GM21423 (cell line): ENCODE results near the gene PREX1.

Experiments
- ATAC-seq: cut with Tn5 transposase; IDR thresholded peaks from one replicate; pipeline ENCODE4 v1.9.1; 2021; ENCODE audit warnings: mild to moderate bottlenecking, moderate library complexity; ENCODE audit not compliant: unreplicated experiment

The PREX1 gene

DNA sequence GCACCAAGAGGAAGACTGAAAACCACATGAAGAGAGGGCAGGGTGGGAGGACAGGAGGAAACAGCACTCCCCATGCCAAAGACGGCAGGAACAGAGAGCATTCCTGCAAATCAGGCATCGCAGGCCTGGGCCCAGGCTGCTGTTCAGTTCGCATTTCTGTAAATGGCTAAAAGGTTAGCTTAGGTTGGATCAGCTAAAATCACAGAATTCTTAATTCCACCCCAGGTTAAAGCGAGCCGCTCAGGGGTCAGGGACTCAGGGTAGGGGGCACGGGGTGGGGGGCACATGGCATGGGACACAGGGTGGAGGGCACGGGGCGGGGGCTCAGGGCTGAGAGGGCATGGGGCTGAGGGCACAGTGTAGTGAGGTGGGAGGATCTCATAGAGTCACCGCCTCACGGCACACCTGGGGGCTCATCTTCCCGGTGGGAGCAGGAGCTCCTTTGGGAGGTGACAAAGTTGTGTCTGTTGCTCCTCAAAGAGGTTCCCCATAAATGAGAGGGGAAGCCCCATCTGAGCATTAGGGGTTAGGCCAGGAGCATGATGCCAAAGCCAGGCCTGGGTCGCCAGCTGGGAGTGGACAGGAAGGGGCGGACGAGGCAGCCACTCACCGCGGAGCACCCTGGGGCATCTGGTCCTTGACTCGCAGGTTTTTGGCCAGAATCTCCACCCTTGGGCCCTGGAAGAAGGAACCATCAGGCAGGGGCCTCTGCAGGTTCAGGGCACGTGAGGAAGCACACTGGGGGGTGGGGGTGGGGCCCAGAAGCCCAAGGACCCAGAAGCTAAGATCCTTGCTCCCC, 200.7 kb downstream of the PREX1 start:
- no peak for ATAC-seq

GRCh38 chr20:48626226-48626937, 201.4 kb downstream of the PREX1 start:
- no peak for ATAC-seq

GRCh38 chr20:48625136-48625900, 202.5 kb downstream of the PREX1 start:
- no peak for ATAC-seq

DNA sequence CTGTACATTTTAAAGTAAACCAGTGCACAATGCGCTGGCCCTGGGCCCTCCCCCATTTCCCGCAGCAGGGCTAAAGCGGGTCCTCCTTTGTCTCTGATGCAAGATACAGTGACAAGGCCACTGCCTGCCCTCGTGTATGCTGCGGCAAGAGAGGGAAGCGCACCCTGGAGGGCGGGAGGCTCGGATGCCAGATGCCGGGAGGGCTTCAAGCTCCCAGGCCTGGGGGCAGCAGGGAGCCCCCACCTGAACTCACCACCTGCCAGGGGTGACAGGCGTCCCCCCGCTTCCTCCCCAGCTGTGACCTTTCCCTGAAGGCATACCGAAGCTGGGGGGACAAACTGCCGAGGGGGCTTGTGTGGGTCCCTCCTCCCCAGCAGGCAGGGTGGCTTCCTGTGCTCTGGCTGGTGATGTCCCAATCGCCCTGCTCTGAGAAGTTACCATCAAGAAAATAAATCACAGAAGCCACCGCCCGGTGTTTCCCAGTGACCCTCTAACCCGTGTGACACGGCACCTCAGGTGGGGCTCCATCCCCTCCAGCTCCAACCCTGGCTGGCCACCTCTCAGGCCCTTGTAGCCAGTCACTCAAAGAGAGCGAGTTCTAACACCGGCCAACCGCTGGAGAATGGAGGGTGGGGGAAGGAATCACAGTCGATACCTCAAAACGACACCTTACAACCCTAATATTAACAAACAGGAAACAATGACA, 203.3 kb downstream of the PREX1 start:
- ATAC-seq: no peak

DNA sequence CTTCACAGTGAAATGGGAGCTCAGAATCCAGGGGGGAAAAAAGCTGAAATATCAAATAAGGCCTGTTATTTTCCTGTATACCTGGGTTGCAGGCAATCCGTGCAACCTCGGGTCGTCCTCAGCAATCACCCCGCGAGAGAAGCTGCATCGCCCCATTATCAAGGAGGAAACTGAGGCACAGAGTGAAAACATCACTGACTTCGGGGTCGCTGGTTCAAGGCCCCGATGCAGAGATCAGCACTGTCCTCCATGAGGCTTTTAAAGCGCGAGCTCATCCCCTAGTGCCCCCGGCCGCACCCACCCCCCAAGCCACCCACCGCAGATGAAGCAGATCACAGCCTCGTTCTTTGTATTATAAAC, 203.9 kb downstream of the PREX1 start:
- ATAC-seq: no peak

DNA sequence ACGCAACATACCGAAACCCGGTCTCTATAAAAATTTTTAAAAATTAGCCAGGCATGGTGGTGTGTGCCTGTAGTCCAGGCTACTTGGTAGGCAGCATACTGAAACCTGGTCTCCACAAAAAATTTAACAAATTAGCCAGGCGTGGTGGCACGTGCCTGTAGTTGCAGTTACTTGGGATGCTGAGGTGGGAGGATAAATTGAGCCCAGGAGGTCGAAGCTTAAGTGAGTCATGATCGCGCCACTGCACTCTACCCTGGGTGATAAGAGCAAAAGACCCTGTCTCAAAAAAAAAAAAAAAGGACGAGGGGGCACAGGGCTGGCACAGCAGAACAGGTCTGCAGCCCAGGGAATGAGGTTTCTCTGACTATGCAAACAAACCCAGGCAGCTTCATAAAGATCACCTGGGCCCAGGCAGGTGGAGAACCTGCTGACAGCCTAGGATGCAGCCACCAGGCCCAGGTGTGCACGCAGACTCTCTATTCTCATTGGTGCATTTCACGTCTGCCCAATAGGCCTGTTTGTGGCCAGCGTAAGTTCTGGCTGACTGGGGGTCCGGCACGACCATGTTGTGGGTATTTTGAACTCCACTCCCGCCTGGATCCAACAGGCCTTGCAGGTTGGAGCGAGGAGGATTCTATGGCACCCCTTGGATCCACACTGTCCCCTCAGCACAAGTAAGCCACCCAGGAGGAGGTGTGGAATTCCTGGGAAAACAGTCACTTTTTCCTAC, 204.5 kb downstream of the PREX1 start:
- ATAC-seq: no peak

GRCh38 chr20:48622421-48622820, 205.4 kb downstream of the PREX1 start:
- no peak for ATAC-seq

GRCh38 chr20:48621376-48622078, 206.3 kb downstream of the PREX1 start:
- no peak for ATAC-seq

- ATAC-seq: no peak
Measured at GRCh38 chr20:48620507-48621375, 207.1 kb downstream of the PREX1 start.

DNA sequence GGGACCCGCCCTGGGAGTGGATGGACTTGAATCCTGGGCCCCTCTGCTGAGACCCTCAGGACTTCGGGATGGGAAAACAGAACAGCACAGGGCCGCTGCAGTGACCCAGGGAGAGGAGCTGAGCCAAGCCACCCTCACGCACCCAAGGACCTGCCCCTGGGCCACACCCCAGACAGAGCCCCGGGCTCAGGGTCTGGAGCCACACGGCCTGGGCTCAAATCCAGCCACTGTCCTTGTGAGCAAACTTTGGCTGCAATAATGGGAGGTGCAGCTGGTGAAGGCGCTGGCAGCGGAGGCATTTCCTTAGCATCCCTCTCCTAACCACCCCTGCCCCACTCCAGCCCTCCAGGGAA, 207.7 kb downstream of the PREX1 start:
- ATAC-seq: no peak

GRCh38 chr20:48619126-48620101, 208.4 kb downstream of the PREX1 start:
- no peak for ATAC-seq

DNA sequence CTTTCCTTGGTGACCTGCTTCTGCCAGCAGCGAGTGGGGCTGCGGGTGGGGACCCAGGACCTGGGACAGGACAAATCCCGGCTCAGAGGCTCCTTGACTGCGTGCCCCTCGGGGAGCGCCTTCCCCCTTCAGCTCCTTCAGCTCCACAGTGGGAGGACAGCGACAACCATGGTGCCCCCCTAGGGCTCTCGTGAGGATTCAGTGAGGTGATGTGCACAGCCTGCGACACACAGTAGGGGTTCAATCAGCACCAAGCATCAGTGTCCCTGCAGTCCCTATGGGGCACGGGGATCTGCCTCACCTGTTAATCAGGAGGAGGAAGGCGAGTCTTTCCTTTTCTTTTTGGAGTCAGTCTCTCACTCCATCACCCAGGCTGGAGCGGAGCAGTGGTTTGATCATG, 209.2 kb downstream of the PREX1 start:
- no peak for ATAC-seq

DNA sequence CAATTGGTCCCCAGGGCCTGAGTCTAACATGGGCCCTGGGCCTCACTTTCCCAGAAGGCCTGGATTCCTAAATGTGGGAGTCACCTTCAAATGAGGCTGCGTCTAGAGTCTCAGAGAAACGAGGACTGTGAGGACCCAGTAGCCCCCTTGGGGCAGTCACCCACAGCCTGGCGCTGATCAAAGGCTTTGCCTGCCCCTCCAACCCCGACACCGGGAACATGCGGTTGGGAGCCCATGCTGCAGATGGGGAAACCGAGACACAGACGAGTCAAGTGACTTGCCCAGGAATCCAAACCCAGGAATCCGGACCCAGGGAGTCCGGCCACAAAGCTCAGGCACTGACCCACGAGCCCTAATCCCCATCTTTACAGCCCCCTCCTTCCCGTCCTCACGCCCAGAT, 209.7 kb downstream of the PREX1 start:
- ATAC-seq: no peak

- no peak for ATAC-seq
Measured at GRCh38 chr20:48617481-48617880, 210.3 kb downstream of the PREX1 start.

GRCh38 chr20:48616481-48616880, 211.3 kb downstream of the PREX1 start:
- ATAC-seq: no peak

DNA sequence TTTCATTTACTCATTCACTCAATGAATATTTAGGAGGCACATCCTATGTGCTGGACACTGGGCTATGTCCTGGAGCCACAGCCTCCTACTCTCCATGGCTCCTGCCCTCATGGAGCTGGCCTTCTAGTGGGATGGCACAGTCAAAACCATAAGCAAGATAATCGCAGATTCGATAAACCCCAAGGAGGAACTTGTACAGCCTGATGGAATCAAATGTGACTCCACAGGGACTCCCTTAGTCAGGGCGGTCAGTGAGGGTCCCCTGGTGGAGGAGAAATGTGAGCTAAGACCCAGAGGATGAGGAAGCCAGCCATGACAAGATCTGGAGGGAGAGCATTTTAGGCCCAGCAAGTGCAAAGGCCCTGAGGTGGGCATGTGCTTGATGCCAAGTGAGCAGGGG, 211.9 kb downstream of the PREX1 start:
- ATAC-seq: no peak

DNA sequence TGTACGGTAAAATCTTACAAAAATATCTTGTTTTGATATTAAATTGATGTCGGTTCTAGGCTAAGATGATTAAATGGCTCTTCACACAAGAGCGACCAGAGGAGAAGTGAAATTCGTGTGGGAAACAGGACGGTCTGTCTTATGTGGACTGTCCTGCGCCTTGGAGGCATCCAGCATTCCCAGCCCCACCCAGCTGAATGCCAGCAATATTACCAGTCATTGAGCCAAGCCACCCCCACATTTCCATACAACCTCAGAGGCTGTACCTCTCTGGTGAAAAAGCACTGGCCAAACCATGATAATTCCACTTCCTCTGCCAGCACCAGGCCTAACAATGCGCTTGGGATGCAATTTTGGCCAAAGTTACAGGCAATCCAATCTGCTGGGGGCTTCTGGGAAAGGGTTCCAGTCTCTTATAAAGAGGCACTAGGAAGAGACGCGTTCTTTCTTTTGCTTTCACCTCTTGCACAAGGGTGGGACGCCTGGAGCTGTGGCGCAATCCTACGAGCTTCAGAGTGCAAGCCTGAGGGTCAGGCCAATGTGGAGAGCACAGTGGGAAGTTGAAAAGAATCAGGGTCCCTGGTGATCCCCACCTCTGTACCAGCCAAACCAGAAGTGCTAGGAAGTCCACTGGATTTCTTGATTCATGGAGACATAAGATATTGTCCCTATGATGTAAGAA, 213.1 kb downstream of the PREX1 start:
- ATAC-seq: no peak
